GM12874 (cell line): ENCODE results near the gene TDP1.

Experiments used
- CTCF ChIP-seq: IDR thresholded peaks from 2 replicates; pipeline ENCODE4 v1.5.1; 2011; ENCODE audit warnings: low read depth, mild to moderate bottlenecking, control low read depth, low read length, moderate library complexity; ENCODE audit not compliant: insufficient read depth

TDP1 gene

GRCh38 chr14:90079576-90079975 lies 123.8 kb downstream of the TDP1 start:
- TF ChIP-seq CTCF, result no peak

GRCh38 chr14:90087433-90087832 lies 131.7 kb downstream of the TDP1 start:
- TF ChIP-seq CTCF, result no peak

GRCh38 chr14:90088176-90088575 lies 132.4 kb downstream of the TDP1 start:
- TF ChIP-seq CTCF, result no peak

DNA sequence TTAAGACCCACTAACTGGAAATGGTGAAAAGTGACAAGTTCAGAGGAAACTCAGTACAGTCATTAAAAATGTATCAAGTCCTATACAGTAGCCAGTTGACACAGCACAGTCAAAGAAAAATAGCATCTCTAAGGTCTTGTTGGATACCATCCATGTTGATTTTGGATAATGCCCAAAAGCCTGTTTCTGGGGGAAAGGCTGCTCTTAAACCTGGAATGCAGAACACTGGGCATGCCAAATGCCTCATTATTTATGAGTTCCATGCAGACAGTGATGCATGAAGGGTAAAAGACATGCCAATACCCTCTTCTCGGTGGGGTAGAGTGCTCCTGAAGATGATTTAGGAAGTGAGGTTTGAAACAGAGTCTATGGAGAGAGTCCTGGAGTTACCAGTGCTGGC lies 135.7 kb downstream of the TDP1 start:
- no peak for TF ChIP-seq CTCF

- no peak for TF ChIP-seq CTCF
Observed at GRCh38 chr14:90093942-90094595, 138.3 kb downstream of the TDP1 start.
